HAP-1 (cell line): ENCODE data around the gene ST6GAL1.
A peak's percentile ranks its signal among the peaks of the same experiment; 100 is the strongest.
"Not testable (repeated sequence)": the region's sequence is repeated elsewhere in the genome, so short reads cannot be mapped to it uniquely, and the experiment has no call there.

ENCODE experiments used
- DNase-seq, 2 experiments: peaks; one replicate each; pipeline ENCODE4 v3.0.0-alpha.2; 2016 to 2020; ENCODE audit warnings: low spot score in 2 of 2
- H3K27me3 ChIP-seq: fragments of 250-450 bp; sonication (Bioruptor Pico); 2 replicates; pipeline ENCODE4 v1.5.1; 2020; ENCODE audit warnings: low read depth, mild to moderate bottlenecking, moderate library complexity
- H3K36me3 ChIP-seq: fragments of 250-450 bp; sonication (Bioruptor Pico); replicated peaks from 2 replicates; pipeline ENCODE4 v1.5.1; 2020; ENCODE audit warnings: mild to moderate bottlenecking
- H3K4me1 ChIP-seq: fragments of 250-450 bp; sonication (Bioruptor Pico); 2 replicates; pipeline ENCODE4 v1.5.1; 2020; ENCODE audit warnings: mild to moderate bottlenecking
- H3K4me3 ChIP-seq: fragments of 250-450 bp; sonication (Bioruptor Pico); 2 replicates; pipeline ENCODE4 v1.5.1; 2020; ENCODE audit warnings: mild to moderate bottlenecking, moderate library complexity
- H3K9me3 ChIP-seq: fragments of 250-450 bp; sonication (Bioruptor Pico); 2 replicates; pipeline ENCODE4 v1.5.1; 2020; ENCODE audit warnings: mild to moderate bottlenecking, moderate library complexity
- in situ Hi-C: fragments of 300-500 bp; cut with MboI; formaldehyde crosslinking; loops from 3 replicates; pipeline ENCODE4 v1.14.3; 2020; ENCODE audit warnings: low sequenced_read_pairs, inconsistent platforms, mixed read lengths

ST6GAL1 gene

DNA sequence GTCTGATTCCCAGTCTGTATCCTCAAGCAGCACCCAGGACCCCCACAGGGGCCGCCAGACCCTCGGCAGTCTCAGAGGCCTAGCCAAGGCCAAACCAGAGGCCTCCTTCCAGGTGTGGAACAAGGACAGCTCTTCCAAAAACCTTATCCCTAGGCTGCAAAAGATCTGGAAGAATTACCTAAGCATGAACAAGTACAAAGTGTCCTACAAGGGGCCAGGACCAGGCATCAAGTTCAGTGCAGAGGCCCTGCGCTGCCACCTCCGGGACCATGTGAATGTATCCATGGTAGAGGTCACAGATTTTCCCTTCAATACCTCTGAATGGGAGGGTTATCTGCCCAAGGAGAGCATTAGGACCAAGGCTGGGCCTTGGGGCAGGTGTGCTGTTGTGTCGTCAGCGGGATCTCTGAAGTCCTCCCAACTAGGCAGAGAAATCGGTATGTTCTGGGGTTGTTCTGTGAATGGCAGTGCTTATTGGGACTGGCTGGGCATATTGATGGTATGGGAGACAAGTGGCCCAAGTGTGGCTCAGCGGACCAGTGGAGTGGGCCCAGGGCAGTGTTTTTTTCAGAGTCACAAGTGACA lies 112.6 kb downstream of the ST6GAL1 start:
- Histone ChIP-seq H3K9me3 (no peaks in the 10 kb centered on the region), H3K4me1 (peaks cover 5% of the 10 kb centered on the region), H3K27me3 (no peaks in the 10 kb centered on the region), H3K36me3 (peaks cover 50% of the 10 kb centered on the region), H3K4me3 (no peak overlapping the region)
- in situ Hi-C loops, result no loop called here
- DNase-seq, result no peak

GRCh38 chr3:187044206-187044605 lies 113.9 kb downstream of the ST6GAL1 start:
- DNase-seq, result no peak
- Histone ChIP-seq H3K36me3 (peaks cover 47% of the 10 kb centered on the region), H3K9me3 (no peaks in the 10 kb centered on the region), H3K4me1 (peaks cover 5% of the 10 kb centered on the region), H3K27me3 (no peaks in the 10 kb centered on the region), H3K4me3 (no peak overlapping the region)
- in situ Hi-C loops, result no loop called here

DNA sequence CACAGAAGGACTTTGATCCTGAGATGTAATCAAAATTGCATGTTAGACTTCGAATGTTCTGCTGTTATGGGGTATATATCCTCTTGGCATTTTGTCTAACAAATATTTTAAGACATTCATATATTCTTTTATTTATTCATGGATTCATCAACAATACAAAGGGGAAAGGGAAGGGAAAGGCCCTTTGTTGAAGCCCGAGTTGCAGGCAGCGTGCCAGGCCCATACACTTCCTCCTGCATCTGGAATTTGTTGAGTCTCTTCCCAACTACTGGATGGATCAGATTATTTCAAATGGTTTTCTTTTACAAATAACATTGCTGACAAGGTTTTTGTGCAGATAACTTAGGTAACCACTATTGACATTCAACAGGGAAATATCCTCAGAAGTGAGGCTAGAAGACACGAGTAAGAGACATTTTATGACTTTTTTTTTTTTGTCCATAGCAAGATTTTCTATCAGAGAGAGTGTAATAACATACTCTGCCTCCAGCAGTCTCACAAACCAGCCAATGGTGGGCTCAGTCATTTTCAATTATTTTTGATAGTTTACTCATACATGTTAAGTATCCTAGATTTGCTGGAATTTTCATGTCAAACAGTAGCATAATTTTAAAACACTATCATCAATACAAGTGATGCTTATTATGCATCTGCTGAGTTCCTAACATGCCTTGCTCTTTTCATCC lies 114.7 kb downstream of the ST6GAL1 start:
- peak in 1 of 2 experiments; percentile 45 for DNase-seq
- Histone ChIP-seq H3K4me1 (peaks cover 5% of the 10 kb centered on the region), H3K4me3 (no peak overlapping the region), H3K36me3 (peaks cover 42% of the 10 kb centered on the region), H3K27me3 (no peaks in the 10 kb centered on the region), H3K9me3 (no peaks in the 10 kb centered on the region)
- in situ Hi-C loops, result no loop called here

DNA sequence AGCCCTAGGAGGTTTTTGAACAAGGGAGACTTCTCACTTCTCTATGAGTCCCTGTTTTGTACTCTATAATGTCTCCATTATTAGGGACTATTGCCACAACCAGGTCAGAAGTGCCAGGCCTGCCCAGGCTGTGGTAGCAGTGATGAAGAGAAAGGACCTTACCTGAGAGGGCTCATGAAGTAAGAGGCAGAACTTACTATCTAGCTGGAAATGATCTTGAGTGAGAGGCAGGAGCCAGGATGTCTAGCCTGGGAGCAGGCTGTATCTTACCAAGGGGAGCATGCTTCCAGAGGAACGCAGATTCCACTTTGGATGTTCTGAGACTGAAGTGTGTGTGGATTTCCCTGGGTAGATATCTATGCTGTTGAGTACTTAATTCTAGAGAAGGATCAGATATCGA lies 115.7 kb downstream of the ST6GAL1 start:
- in situ Hi-C loops, result no loop called here
- Histone ChIP-seq H3K9me3 (no peaks in the 10 kb centered on the region), H3K4me3 (no peak overlapping the region), H3K27me3 (no peaks in the 10 kb centered on the region), H3K36me3 (peaks cover 37% of the 10 kb centered on the region), H3K4me1 (peaks cover 5% of the 10 kb centered on the region)
- DNase-seq, result no peak

DNA sequence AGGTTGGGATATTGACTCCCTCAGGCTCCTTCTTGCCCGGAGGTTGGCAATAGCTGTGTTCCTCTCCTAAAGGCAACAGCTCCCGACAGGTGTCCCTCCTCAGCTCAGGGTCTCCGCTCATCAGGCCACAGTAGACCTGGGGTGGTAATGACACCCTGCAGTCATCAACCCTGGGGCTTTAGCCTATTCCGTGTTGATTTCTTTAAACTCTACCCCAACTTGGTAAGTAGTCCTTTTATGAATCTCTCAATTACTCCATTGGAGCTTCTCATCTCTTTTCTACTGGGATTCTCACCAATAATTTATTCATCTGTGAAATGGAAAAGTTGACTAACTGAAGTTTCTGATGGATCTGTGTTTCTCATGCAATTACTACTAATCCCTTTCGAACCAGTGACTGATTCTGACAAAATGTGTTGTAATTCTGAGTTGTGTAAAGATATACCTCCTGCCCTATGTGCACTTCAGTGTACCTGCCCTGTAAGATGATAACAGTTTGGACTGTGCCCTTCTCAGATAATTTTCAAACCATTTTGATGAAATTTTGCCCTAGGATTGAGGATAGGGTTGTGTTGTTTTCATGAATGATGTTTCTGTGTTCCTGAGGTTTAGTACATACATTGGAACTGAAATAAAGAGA lies 119.3 kb downstream of the ST6GAL1 start:
- Histone ChIP-seq H3K36me3 (peaks cover 43% of the 10 kb centered on the region), H3K4me1 (peaks cover 1% of the 10 kb centered on the region), H3K9me3 (peaks cover 11% of the 10 kb centered on the region), H3K4me3 (no peak overlapping the region), H3K27me3 (no peaks in the 10 kb centered on the region)
- no peak for DNase-seq
- in situ Hi-C loops, result no loop called here

DNA sequence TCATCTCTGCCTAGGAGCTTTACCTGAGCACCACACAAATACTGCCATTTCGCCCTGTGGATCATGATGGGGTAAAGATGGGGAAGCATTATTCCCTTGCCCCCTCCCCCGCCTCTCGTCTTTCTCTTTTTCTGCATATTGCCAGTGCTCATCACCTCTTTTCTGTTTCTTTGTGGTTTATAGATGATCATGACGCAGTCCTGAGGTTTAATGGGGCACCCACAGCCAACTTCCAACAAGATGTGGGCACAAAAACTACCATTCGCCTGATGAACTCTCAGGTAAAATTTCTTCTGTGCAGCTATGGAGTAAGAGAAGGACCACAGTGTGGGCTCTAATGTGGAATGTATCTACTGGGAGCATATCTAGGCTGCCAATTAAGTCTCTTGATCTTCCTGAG lies 120.7 kb downstream of the ST6GAL1 start:
- peaks cover 44% of the 10 kb centered on the region for H3K36me3 ChIP-seq
- no peak overlapping the region for H3K4me3 ChIP-seq
- in situ Hi-C loops, result no loop called here
- no peaks in the 10 kb centered on the region for H3K4me1 ChIP-seq
- DNase-seq, result no peak
- H3K27me3 ChIP-seq, result no peaks in the 10 kb centered on the region
- H3K9me3 ChIP-seq, result peaks cover 17% of the 10 kb centered on the region

DNA sequence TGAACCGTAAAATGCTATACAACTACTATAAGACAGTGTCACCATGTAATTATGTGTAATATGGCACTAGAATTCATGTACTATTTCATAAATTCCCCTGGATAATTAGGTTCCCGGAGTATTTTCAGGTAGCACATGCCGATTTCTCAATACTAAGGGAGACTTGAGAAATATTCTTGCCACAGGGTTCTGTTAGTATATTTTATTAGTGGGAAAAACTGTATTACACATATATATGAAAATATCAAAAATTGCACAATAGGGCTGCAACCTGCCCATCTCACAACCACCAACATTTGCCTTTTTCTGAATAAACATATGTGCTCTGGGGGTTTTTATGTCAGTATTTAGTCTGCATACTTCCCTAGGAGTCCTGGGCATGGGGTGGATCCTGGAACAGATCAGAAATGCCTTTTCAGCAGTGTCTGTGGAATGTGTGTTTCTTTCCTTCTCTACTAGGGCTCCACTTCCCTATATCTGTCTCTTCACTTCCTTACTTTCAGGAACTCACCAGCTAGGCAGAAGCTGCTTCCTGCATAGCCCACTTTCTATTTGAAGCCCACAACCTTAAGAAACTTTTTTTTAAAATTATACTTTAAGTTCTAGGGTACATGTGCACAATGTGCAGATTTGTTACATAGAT lies 121.5 kb downstream of the ST6GAL1 start:
- peaks cover 17% of the 10 kb centered on the region for H3K9me3 ChIP-seq
- no peak for DNase-seq
- peaks cover 39% of the 10 kb centered on the region for H3K36me3 ChIP-seq
- no peak overlapping the region for H3K4me3 ChIP-seq
- no peaks in the 10 kb centered on the region for H3K4me1 ChIP-seq
- H3K27me3 ChIP-seq, result no peaks in the 10 kb centered on the region
- in situ Hi-C loops, result no loop called here

DNA sequence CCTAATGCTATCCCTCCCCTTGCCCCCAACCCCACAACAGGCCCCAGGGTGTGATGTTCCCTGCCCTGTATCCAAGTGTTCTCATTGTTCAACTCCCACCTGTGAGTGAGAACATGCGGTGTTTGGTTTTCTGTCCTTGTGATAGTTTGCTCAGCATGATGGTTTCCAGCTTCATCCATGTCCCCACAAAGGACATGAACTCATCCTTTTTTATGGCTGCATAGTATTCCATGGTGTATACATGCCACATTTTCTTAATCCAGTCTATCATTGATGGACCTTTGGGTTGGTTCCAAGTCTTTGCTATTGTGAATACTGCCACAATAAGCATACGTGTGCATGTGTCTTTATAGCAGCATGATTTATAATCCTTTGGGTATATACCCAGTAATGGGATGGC lies 122.1 kb downstream of the ST6GAL1 start:
- H3K4me1 ChIP-seq, H3K4me3 ChIP-seq, DNase-seq, in situ Hi-C loops, H3K27me3 ChIP-seq: not testable (repeated sequence)
- H3K36me3 ChIP-seq, result peaks cover 44% of the 10 kb centered on the region
- peaks cover 17% of the 10 kb centered on the region for H3K9me3 ChIP-seq

DNA sequence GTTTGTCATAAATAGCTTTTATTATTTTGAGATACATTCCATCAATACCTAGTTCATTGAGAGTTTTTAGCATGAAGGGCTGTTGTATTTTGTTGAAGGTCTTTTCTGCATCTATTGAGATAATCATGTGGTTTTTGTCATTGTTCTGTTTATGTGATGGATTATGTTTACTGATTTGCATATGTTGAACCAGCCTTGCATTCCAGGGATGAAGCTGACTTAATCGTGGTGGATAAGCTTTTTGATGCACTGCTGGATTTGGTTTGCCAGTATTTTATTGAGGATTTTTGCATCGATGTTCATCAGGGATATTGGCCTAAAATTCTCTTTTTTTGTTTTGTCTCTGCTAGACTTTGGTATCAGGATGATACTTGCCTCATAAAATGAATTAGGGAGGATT lies 124.1 kb downstream of the ST6GAL1 start:
- H3K4me1 ChIP-seq, H3K4me3 ChIP-seq, DNase-seq, H3K27me3 ChIP-seq, in situ Hi-C loops: not testable (repeated sequence)
- Histone ChIP-seq H3K9me3 (peaks cover 17% of the 10 kb centered on the region), H3K36me3 (peaks cover 56% of the 10 kb centered on the region)

- DNase-seq, H3K4me3 ChIP-seq, H3K4me1 ChIP-seq, H3K27me3 ChIP-seq, in situ Hi-C loops: not testable (repeated sequence)
- Histone ChIP-seq H3K36me3 (peaks cover 49% of the 10 kb centered on the region), H3K9me3 (peaks cover 17% of the 10 kb centered on the region)
Observed at GRCh38 chr3:187057803-187058202, 127.5 kb downstream of the ST6GAL1 start.

DNA sequence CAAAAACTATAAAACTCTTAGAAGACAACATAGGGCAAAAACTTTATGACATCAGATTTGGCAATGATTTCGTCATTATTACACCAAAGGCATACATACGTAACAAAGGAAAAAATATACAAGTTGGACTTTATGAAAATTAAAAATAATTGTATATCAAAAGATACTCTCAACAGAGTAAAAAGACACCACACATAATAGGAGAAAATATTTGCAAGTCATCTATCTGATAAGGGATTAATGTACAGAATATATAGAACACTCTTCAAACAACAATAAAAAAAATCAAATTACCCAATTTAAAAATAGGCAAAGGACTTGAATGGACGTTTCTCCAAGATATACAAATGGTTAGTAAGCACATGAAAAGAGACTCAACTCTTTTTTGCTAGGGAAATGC lies 131.4 kb downstream of the ST6GAL1 start:
- Histone ChIP-seq H3K27me3 (no peaks in the 10 kb centered on the region), H3K9me3 (no peaks in the 10 kb centered on the region), H3K4me3 (no peak overlapping the region), H3K36me3 (peaks cover 41% of the 10 kb centered on the region), H3K4me1 (peaks cover 3% of the 10 kb centered on the region; the same call in 1 of the 2 replicates)
- DNase-seq, result no peak
- in situ Hi-C loops, result no loop called here

DNA sequence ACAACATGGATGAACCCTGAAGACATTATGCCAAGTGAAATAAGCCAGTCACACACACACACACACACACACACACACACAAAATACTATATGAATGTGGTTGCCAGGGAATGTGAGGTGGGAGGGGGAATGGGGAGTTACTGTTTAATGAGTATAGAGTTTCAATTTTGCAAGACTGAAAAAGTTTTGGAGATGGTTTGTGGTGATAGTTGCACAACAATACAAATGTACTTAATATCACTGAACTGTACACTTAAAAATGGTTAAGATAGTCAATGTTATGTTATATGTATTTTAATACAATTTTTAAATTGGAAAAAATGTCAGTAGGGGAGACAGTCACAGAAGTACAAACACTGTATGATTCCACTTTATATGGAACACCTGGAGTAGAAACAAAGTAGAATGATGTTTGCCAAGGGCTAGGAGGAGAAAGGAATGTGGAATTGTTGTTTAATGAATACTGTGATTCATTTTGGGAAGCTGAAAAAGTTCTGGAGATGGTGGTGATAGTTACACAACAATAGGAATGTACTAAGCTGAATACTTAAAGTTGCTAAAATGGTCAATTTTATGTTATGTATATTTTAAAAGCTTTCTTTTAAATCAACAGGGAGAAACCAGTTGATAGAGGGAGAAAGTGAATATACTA lies 132.3 kb downstream of the ST6GAL1 start:
- no peak for DNase-seq
- H3K27me3 ChIP-seq, result no peaks in the 10 kb centered on the region
- H3K4me3 ChIP-seq, result no peak overlapping the region
- peaks cover 3% of the 10 kb centered on the region; the same call in 1 of the 2 replicates for H3K4me1 ChIP-seq
- peaks cover 37% of the 10 kb centered on the region for H3K36me3 ChIP-seq
- in situ Hi-C loops, result no loop called here
- no peaks in the 10 kb centered on the region for H3K9me3 ChIP-seq

DNA sequence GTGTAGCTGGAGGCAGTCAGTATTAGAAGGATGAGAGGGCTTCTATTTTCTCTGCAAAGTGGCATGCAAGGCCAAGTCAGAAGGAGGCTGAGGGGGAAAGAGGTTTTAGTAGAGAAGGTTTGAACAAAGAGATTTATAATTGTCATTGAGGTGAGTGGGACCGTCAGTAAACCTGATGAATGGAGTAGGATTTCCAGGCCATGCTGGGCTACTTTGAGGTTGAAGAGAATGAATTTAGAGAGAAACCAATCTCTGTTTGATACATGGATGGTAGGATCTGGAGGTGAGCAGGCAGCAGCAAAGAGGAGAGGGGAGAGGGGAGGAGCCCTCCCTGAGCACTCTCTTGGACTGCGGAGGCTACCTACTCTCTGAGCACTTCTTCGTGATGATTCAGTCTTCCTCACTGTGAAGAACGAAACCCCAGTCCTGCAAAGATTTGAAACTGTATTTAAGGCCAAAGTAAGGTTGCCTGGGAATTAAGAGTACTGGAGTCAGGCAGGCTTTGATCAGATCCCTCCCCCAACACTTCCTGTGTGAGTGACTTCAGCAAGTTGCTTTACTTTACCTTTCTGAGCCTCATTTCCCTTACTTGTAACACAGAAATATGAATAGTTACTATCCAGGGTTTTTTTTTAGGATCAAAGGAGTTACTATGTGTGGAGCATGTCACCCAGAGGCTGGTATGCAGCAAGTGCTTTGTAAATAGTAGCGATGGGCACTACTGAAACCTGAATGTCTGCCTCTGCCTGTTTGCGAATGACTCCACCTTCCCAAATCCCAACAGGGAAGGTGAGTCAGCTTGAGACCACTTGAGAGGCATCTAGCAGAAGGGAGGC lies 133.2 kb downstream of the ST6GAL1 start:
- H3K9me3 ChIP-seq, result no peaks in the 10 kb centered on the region
- H3K4me1 ChIP-seq, result peaks cover 3% of the 10 kb centered on the region; the same call in 1 of the 2 replicates
- no peaks in the 10 kb centered on the region for H3K27me3 ChIP-seq
- no peak overlapping the region for H3K4me3 ChIP-seq
- in situ Hi-C loops, result no loop called here
- DNase-seq, result no peak
- H3K36me3 ChIP-seq, result peaks cover 29% of the 10 kb centered on the region
